ENCODE data around the gene TMOD1.

DNA sequence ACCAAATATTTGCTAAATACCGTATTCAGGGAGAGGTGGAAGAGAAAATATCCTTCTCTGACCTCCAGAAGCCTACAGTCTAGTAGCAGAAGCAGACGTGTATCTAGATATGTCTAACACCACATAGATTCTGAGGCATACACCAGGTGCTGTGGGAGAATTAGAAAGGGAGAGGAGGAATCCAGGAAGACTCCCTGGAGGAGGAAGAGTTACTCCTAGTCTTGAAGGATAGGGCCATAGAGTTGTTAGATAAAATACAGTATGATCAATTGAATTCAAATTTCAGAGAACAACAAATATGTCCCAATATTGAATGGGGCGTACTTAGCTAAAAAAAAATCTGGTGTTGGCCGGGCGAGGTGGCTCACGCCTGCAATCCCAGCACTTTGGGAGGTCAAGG lies 58.7 kb downstream of the TMOD1 start:
- TF ChIP-seq CTCF (IDR thresholded peaks at IDR 0.05 in 4 of 5, conservative IDR thresholded peaks at IDR 0.05 in 1 of 5) (no peak), POLR2A (IDR thresholded peaks at IDR 0.05) (no peak)

Data from gastrocnemius medialis (tissue), 4 donors.